NCI-H128 (cell line): ENCODE results near the gene TAS1R2.
"Not testable (repeated sequence)": the region's sequence is repeated elsewhere in the genome, so short reads cannot be mapped to it uniquely, and the experiment has no call there.

Experiments
- DNase-seq: peaks from one replicate; lab custom pipeline; 2025; ENCODE audit not compliant: unreplicated experiment; lab: John Stamatoyannopoulos, UW

The TAS1R2 gene

DNA sequence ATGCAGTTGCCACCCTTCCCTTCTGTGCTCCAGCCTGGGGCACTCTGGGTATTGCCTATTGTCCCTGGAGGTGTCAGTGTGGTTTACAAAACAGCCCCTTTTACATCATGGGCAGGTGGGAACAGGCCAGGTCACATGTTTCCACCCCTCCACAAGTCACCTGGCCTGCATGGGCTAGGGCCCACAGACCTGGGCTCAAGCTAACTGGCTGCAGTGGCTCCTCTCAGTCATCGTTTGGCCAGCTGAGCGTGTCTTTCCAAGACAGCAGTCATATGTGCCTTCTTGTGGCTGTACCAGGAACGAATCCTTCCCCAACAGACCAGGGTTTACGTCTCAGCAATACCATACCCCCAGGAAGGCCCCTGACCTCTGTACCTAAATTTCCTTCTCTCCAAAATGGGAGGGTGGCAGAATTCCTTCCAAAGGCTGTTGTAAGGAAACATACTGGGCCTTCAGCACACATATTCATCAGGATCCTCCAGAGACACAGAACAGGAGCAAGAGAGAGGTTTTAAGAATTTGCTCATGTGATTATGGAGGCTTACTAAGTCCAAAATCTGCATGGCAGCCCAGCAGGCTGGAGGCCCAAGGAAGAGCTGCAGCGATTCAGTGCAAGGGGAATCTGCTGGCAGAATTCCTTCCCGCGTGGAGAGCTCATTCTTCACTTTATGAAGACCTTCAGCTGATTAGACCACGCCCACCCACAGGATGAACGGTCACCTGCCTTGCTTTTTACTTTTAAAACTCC lies 10.6 kb upstream of the TAS1R2 start:
- no peak for DNase-seq

DNA sequence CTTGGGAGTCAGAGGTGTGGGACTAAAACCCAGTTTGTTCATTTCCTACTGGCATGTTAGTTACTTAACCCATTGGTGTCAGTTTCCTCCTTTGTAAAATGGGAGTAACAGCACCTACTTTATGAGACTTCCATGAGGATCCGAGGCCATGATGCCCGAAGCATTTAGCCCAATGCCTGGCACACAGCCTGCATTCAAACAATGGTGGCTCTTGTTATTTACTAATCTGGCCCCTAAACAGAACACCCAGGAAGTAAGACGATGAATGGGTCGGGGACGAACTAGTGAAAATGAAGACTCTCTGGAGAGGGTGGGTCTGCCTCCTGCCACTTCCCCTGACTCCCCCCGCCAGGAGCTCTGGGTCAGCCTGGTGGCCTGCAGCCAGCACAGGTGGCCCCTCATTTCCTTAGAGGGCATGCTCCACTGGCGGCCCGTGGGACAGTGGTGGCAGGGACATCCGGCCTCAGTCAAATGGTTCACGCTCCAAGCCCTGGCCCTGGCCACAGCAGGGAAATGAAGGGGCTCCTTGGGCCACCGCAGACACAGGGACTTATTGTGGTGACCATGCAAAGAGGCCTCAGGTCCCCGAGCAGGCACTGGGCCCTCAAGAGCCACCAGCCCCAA lies 9.5 kb upstream of the TAS1R2 start:
- no peak for DNase-seq

DNA sequence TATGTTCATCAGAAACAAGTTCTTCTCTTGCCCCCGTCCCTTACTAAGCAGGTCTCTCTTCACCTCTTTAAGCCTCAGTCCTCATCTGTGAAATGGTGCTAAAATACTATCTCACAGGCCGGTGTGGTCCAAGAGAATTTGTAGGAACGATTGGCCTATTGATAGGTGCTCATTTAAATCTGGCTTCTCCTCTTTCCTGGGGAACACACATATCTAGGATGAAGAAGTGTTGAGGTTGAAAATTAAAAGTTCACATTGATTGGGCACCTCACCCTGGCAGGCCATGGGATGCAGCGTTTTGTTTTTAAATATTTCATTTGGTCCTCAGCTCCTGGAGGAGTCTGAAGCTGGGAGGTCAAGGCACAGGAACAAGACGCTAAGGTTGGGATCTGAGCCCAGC lies 8.9 kb upstream of the TAS1R2 start:
- DNase-seq: no peak

DNA sequence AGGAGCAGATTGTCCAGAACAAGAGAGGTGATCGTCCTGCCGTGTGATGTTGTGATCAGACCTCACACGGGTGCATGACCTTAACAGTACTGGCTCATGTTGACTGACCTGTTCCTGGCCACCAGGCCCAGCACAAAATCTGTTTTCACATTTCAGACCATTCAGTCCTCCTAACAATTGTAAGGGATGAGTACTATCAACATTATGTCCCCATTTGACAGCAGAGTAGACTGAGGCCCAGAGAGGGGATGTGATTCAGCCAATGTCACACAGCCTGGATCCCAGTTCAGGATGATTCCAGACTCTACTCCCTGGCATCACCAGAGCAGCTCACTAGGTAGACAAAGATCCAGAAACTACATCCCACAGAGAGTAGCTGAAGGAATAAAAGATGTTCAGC lies 7.4 kb upstream of the TAS1R2 start:
- DNase-seq: no peak

DNA sequence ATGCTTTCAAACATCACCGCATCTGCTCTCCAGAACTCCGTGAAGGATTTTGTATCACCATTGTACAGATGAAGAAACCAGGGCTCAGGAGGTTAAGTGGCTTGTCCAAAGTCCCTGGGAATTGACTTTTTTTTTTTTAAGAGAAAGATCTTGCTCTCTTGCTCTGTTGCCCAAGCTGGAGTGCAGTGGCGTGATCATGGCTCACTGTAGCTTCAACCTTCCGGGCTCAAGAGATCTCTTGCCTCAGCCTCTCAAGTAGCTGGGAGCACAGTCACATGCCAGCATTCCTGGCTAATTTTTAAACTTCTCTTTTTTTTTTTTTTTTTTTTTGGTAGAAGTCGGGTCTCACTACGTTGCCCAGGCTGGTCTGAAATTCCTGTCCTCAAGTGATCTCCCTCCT lies 6.9 kb upstream of the TAS1R2 start:
- no peak for DNase-seq

DNA sequence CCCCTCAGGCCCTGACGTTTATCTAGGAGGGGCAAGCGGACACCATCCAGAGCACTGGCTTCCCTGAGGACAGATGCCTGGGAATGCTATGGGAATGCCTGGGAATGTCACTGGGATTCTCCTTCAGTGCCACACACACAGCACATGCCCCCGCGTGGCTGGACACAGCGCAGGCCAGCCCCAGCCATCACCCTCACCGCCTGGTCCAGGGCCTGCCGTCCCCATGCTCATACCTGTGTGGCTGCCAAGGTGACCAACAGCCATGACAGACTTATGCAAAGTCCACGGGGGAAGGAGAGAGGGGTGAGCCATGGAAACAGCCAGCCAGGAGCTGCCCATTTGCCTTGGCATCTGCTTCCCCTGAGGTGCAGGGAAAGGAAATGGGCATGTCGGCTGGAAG lies 5.7 kb upstream of the TAS1R2 start:
- DNase-seq: no peak

DNA sequence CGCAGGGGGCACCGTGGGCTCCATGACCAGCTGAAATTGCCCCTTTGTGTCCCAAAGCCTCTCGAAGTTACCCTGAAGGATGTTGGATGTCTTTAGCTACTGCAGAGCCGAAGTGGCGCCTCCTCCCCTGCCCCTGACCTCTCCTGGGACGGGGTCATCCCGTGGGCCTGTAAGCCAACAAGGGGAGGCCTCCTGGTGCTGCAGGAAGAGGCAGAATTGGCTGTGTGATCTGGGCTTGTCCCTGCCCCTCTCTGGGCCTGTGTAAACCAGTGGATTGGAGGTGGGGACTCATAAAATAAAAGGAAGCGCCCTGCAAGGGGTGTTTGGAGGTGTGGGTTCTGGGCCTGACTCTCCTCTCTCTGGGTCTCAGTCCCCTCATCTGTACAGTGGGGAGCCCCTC lies 2.1 kb upstream of the TAS1R2 start:
- DNase-seq: no peak

DNA sequence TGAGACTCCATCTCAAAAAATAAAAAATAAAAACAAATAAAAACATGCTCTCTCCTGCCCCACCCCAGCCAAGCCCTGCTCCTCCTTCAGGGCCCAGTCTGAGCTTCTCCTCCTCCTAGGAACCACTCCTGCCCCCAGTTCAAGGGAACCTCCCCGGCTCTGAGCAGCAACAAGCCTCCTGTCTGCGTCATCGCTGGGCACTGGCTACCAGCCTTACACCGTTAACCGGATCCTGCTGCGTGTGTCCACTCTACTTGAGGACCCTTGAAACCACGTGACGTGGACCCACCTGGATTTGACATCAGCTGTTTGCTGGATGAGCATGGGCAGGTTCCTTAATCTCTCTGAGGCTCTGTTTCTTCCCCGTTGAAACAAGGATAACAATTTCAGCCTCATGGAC lies 1.6 kb upstream of the TAS1R2 start:
- no peak for DNase-seq

DNA sequence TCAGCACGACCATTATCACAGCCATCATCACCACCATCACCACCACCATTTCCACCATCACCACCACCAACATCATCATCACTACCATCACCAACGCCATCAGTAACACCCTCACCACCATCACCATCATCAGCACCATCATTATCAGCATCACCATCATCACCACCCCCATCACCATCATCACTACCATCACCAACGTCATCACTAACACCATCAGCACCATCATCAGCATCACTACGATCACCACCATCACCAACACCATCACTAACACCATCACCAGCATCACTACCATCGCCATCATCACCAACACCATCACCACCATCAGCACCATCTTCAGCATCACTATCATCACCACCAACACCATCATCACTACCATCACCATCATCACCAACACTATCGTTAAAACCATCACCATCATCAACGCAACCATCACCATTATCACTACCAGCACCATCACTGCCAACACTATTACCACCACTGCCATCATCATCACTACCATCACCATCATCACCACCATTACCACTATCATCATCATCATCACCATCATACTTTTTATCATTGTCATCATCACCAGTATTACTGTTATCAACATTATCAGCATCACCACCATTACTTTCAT lies 1.3 kb downstream of the TAS1R2 start:
- DNase-seq: no peak

DNA sequence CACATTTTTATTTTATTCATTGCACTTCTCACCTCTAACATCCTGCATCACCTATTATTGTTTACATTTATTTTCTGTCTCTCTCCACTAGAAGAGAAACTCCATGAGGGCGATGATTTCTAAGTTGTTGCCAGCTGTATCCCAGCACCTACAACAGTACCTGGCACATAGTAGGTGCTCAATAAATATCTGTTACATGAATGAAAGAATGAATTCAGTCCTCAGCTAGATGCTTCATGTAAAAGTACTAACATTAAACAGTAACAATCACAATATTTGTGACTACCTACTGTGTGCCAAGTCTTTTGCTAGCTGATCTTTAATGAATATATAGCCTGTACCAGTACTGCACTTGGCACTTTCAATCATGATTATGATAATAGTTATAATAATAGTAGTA lies 3.0 kb downstream of the TAS1R2 start:
- no peak for DNase-seq

DNA sequence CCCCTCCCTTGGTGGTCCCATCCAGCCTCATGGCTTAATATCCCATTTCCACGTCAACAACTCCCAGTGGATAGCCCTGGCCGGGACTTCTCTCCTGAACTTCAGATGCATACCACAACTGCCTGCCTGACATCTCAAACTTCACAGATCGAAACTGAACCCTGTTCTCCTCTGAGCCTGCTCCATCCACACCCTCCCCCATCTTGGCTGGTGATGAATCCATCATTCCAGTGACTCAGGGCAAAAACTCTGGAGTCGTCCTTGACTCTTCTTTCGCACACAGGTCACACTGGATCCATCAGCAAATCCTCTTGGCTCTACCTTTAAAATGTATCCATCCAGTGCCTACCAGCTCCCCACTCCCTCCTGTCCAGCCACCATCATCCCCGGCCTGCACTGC lies 3.9 kb downstream of the TAS1R2 start:
- no peak for DNase-seq

DNA sequence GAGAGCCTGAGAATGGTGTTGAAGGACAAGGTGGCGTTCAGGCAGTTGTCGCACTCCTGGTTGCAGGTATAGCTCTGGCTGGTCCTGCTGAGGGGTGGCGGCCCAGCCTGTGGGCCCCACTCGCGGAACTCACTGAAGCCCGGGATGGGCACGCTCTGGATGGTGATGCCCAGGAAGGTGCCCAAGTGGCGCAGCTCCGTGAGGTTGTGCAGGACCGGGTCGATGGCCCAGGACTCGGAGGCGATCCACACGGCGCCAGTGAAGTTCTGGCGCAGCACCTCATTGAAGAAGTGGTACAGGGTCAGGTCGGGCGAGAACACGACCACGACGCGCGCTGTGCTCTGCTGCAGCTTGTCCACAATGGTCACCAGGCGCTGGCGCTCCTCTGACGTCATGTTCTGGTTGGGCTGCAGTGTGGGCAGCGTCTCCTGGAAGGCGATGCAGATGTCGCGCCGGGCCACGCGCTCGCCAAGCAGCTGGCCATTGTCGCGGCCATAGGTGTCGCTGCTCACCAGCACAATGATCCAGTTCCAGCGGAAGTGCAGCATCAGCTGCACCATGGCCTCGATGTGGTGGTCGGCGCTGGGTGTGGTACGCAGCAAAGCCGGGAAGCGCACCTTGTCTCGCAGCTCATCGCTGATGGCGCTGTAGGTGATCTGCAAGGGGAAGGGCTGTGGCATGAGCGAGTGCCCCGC lies 5.0 kb downstream of the TAS1R2 start:
- no peak for DNase-seq

DNA sequence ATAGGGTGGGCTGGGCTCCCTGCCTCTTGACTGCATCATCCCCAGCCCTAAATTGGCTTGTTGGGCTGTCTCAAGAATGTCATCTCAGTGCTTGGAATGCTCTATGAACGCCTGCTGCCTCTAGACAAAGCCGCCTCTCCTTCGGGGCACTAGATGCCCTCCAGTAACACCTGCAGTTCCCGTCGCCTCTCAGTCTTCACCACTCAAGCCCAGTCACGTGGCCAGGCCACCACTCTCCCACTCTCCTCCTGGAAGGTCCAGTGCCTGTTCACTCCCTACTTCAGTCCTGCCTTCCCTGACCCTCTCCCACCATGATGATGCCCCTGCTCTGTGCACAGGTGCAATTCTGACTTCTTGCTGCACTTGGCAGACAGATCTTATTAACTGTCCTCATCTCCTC lies 7.0 kb downstream of the TAS1R2 start:
- no peak for DNase-seq

DNA sequence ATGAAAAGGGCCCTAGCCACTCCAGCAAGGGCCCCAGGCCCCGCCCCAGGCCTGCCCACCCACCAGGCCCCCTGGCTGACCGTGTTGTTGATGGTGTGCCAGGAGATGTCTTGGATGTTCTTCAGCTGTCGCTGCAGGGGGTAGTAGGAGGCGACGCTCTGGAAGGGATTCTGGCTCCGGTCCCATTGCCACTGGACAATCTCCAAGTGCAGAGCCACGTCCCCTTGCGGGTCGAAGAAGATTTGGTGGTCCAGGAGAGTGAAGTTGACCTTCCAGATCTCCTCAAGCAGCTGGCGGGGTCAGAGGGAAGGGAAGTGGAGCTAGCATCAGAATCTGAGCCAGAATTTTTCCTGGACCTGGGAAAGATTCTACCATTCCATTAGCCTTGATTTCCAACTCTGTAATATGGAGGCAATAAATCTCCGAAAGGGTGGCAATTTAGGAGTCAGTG lies 10.2 kb downstream of the TAS1R2 start:
- DNase-seq: no peak

DNA sequence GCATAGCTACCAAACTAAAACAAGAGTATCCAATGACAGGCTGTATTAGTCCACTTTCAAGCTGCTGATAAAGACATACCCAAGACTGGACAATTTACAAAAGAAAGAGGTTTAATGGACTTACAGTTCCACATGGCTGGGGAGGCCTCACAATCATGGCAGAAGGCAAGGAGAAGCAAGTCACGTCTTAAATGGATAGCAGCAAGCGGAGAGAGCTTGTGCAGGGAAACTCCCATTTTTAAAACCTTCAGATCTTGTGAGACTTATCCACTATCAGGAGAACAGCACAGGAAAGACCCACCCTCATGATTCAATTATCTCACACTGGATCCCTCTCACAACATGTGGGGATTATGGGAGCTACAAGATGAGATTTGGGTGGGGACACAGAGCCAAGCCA lies 11.7 kb downstream of the TAS1R2 start:
- not testable (repeated sequence) for DNase-seq

DNA sequence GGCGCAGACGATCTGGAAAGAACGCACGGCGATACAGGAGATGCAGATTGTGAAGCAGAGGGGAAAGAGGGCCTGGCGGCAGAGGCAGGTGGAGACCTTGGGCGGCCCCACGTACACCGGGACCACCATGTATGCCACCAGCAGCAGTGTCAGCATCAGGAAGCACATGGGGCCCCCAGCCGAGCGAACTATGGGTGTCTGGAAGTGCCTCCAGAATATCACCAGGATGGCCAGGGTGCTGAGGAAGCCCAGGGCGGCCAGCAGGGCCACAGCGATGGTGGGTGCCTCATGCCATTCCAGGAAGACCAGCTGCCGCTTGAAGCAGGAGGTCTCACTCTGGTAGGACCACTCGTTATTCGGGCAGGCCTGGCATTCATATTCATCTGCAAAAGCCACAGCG lies 19.3 kb downstream of the TAS1R2 start:
- no peak for DNase-seq

DNA sequence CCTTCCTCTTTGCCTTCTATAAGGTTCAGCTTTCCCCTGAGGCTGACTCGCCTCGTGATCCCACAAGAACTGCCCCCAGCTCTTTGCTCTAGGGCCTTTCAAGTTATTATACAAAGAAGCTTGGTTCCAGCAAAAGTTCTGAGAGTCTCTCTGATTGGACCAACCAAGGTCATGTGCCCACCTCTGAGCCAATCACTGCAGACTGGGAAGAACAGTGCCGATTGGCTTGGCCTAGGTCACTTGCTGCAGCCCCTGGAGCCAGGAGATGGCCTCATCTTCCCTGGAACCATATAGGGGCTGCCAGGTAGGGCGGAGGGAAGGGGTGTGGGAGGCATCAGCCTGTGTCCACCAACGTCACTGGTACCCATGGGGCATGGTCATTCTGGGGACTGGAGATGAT lies 22.8 kb downstream of the TAS1R2 start:
- no peak for DNase-seq

DNA sequence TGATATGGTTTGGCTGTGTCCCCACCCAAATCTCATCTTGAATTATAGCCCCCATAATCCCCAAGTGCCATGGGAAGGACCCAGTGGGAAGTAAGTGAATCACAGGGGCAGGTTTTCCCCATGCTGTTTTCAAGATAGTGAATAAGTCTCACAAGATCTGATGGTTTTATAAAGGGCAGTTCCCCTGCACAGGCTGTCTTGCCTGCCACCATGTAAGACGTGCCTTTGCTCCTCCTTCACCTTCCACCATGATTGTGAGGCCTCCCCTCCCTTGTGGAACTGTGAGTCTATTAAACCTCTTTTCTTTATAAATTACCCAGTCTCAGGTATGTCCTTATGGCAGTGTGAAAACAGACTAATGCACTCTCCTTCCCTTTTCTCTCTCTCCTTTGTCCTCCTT lies 27.1 kb downstream of the TAS1R2 start:
- DNase-seq: not testable (repeated sequence)

DNA sequence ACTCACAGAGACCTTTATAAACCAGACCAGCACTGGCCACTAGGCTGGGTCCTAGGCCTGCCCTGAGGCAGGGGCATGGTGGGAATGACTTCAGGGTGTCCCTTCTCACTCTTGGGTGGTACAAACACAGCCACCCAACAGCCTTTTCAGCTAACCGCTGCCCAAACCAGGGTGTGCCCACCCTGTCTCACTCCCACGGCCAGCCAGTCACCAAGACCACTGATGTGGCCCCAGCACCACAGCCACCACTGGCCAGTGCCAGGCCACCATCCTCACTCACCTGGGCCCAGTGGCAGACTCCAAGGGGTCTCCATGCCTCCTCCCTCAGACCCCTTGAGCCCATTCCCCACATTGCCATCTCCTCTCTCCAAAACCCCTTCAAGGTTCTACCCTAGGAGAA lies 27.8 kb downstream of the TAS1R2 start:
- no peak for DNase-seq

DNA sequence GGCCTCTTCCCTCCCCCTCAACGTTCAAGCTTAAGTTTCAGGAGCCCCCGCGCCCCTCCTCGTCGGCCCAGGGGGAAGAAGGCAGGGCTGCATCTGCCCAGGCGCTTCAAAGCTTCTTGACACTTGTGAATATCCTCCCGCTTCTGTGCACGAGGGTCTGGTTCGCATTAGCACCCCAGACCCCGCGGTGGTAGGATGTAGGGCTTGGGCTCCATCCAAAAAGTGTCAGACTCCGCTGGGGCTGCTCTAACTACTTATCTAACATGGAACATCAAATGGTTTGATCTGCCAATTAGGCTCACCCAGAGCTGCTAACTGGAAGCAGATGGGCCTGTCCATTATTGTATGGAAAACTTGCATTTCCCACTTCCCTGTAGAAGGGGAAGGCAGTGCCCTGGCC lies 28.9 kb downstream of the TAS1R2 start:
- DNase-seq: no peak

DNA sequence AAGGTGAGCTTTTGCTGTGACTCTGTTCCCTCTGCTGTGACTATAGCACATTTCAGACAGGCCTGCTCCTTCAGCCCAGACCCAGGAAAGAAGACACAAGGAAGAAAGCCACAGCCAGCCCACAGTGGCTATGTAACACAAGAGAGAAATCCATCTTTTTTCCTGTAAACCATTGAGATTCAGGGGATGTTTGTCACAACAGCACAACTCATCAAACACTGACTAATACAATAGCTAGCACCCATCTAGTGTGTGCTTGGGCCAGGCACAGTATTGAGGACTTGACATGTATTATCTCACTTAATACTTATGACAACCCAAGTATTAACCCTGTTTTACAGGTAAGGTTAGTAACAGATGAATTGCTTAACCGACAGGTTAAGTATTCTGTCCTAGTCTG lies 29.8 kb downstream of the TAS1R2 start:
- DNase-seq: no peak

DNA sequence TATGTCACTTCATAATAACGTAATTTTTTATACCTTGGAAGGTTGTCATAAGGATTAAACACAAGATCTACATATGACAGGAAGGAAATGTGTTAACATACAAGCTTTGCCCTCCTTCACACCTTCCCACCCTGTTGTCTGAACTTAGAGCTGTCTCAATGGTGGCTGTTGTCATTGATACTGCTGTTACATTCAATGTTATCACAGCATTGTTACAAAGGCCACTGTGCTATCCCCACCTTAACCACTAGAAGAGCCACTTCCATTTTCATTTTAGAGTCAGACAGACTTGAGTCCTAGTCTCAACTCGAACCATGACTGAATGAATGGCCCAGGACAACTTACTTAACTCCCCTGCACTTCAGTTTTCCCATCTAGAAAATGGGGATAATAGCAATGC lies 31.2 kb downstream of the TAS1R2 start:
- no peak for DNase-seq
